Vagina (tissue), 2 donors: ENCODE measurements around the gene XKR7.

Experiments
- CTCF ChIP-seq, 3 experiments: fragments of 450-650 bp in 2 of 3; fragments of 200-600 bp in 1 of 3; sonication (generic) in 1 of 3; IDR thresholded peaks; one replicate each; pipeline ENCODE4 v1.5.1; 2017 to 2019; ENCODE audit warnings: antibody characterized with exemption in 3 of 3, mild to moderate bottlenecking in 2 of 3, moderate library complexity in 2 of 3
- POLR2A ChIP-seq, 2 donors: fragments of 450-650 bp; IDR thresholded peaks; one replicate each; pipeline ENCODE4 v1.6.1; 2017; ENCODE audit warnings: antibody characterized with exemption in 2 of 2, mild to moderate bottlenecking in 2 of 2, moderate library complexity in 2 of 2
- POLR2AphosphoS5 ChIP-seq, 2 donors: sonication (generic); formaldehyde crosslinking; IDR thresholded peaks; one replicate each; pipeline ENCODE4 v1.9.0; 2017; ENCODE audit warnings: antibody characterized with exemption in 2 of 2, mild to moderate bottlenecking in 2 of 2, low read depth in 1 of 2; ENCODE audit not compliant: insufficient read depth in 1 of 2

DNA sequence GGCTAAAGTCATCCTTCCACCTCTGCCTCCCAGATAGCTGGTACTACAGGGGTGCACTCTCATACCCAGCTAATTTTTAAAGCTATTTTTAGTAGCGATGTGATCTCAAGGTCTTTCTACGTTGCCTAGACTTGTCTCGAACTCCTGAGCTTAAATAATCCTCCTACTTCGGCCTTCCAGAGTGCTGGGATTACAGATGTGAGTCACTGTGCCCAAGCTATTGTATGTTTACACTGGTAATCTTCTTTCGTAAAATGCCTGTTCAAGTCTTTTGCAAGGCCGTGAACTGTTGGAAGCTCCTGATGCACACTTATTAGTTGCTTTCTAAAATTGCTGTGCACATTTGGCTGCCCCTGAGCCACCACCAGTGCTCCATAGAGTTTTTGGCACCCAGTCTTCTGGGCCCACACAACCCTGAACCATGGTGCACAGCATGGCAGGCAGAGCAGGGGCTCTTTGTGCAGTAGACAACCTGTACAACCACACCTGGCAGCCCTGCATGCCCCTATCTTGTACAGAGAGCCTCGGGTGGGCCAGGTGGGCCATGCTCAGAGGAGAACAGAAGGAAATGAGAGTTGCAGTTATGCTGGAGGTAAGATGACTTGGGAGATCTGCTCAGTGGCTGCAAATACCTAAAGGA is 49.4 kb upstream of the XKR7 start:
- TF ChIP-seq POLR2AphosphoS5 (IDR thresholded peaks at IDR 0.05; ENCODE audit: insufficient read depth in 1 of 2, low read depth in 1 of 2) (no peak), CTCF (IDR thresholded peaks at IDR 0.05) (no peak), POLR2A (IDR thresholded peaks at IDR 0.05) (no peak)
